Measurements from ENCODE around the gene TPRA1. TPM values are rescaled to one million over a fixed set of nuclear protein-coding genes. Genes with fewer than 3 reads are reported as not detected.

The TPRA1 gene
- total RNA-seq, 1 donor: 40.6 TPM

- no peak for TF ChIP-seq CTCF (IDR thresholded peaks at IDR 0.05; ENCODE audit: insufficient read depth, low read depth, low read length)
- no peak for DNase-seq (ENCODE audit: low read depth)
- H3K4me3 ChIP-seq (ENCODE audit: low read depth, low read length): no peak overlapping the region
Observed at GRCh38 chr3:127580327-127581060, 10.0 kb downstream of the TPRA1 start.

DNA sequence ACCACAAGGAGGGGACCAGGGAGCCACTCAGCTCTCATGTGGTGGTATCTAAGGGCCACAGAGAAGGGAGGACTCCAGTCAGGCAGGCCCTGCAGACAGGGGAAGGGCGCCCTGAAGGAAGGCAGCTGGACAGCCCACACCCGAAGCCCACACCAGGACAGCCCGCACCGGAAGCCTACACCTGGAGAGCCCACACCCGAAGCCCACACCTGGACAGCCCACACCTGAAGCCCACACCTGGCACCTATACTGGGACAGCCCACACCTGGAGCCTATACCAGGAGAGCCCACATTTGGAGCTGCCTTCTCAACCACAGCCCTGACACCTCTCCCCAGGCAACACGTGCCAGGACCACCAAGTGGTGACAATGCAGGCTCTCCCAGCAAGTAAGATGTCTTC is 11.7 kb downstream of the TPRA1 start:
- no peak overlapping the region for H3K4me3 ChIP-seq (ENCODE audit: low read depth, low read length)
- DNase-seq (ENCODE audit: low read depth): no peak
- TF ChIP-seq CTCF (IDR thresholded peaks at IDR 0.05; ENCODE audit: insufficient read depth, low read depth, low read length): no peak

DNA sequence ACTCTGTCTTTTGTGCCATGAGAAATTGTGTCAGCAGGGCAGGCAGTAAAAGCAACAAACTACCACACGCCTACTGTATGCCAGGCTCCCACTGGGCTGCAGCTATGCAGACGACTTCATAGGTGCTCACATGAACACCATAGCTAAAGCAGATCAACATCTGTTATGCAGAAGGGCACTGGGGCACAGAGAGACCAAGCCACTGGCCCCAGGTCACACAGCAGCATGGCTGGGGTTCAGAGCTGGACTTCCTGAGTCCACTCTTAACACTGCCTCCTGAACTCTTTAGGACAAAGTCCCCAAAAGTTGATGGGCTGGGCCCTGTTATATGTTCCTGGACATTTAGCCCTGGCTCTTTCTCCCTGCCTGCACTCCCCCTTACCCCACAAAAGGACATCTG is 12.4 kb downstream of the TPRA1 start:
- DNase-seq (ENCODE audit: low read depth): no peak
- no peak overlapping the region for H3K4me3 ChIP-seq (ENCODE audit: low read depth, low read length)
- TF ChIP-seq CTCF (IDR thresholded peaks at IDR 0.05; ENCODE audit: insufficient read depth, low read depth, low read length): no peak

DNA sequence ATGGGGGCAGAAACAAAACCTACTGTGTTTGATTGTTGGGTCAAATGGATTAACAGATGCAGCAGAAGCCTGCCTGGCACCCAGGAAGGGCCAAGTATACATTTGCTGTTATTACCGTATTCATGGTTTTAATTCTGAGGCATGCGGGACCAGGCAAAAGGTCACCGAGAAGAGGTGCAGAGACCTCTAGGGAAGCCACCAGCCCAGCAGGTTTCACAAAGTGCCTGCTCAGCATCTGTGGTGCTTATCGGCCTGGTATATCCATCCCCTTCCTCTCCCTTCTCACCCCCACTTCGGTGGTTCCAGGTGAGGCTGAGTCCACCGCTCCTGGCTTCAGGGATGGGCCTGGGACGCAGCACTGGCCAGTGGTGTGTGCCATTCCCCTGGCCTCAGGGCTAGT is 13.1 kb downstream of the TPRA1 start:
- H3K4me3 ChIP-seq (ENCODE audit: low read depth, low read length): no peak overlapping the region
- TF ChIP-seq CTCF (IDR thresholded peaks at IDR 0.05; ENCODE audit: insufficient read depth, low read depth, low read length): no peak
- no peak for DNase-seq (ENCODE audit: low read depth)

GRCh38 chr3:127574880-127575878 is 15.4 kb downstream of the TPRA1 start:
- peak; percentile 99 for TF ChIP-seq CTCF (IDR thresholded peaks at IDR 0.05; ENCODE audit: insufficient read depth, low read depth, low read length)
- peak; percentile 96 for DNase-seq (ENCODE audit: low read depth)
- no peak overlapping the region for H3K4me3 ChIP-seq (ENCODE audit: low read depth, low read length)

DNA sequence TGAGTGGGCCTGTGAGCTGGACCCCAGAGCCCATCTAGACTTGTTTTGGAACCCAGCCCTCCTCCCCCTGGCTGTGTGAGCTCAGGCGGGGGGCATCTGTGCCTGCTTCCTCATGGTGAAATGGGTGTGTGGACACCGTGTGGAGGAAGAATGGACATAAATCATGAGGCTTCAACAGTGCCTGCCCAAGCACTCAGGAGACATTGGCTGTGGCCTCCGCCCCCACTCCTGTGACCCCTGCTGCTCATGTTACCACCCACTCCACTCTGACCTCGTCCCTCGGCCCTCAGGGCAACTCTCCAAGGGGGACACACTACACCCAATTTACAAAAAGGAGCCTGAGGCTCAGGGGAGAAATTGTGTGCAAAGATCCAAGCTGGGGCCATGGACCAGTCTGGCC is 16.6 kb downstream of the TPRA1 start:
- no peak for DNase-seq (ENCODE audit: low read depth)
- no peak overlapping the region for H3K4me3 ChIP-seq (ENCODE audit: low read depth, low read length)
- TF ChIP-seq CTCF (IDR thresholded peaks at IDR 0.05; ENCODE audit: insufficient read depth, low read depth, low read length): no peak

All from fibroblast of villous mesenchyme (primary cell).